K562 (cell line): ENCODE results near the gene ACBD4. TPM values are rescaled to one million over a fixed set of nuclear protein-coding genes. Genes with fewer than 3 reads are reported as not detected.
A peak's percentile ranks its signal among the peaks of the same experiment; 100 is the strongest.

Experiments used
- ARID3A ChIP-seq: IDR thresholded peaks from 2 replicates; pipeline ENCODE4 v1.6.1; 2012; ENCODE audit warnings: low read depth, low read length, improper control_type of control experiment, borderline replicate concordance
- CEBPB ChIP-seq: fragments of 450-650 bp; IDR thresholded peaks from 2 replicates; pipeline ENCODE4 v1.6.1; 2016; ENCODE audit warnings: missing genetic modification characterization, missing compliant biosample characterization
- FOXK1 ChIP-seq: sonication (generic); formaldehyde crosslinking; IDR thresholded peaks from 2 replicates; pipeline ENCODE4 v1.8.0; 2022; ENCODE audit warnings: missing genetic modification reagents, mild to moderate bottlenecking, borderline replicate concordance
- ID3 ChIP-seq, 2 experiments: fragments of 250-450 bp in 1 of 2; fragments of 450-650 bp in 1 of 2; sonication (Bioruptor Pico) in 1 of 2; IDR thresholded peaks; 2 replicates each; pipeline versions ENCODE4 v1.6.1 to v1.8.0; 2016 to 2021; ENCODE audit warnings: mild to moderate bottlenecking in 2 of 2, moderate library complexity in 2 of 2, missing compliant biosample characterization in 1 of 2, missing genetic modification characterization in 1 of 2
- MGA ChIP-seq: fragments of 450-650 bp; IDR thresholded peaks from 2 replicates; pipeline ENCODE4 v1.6.1; 2016; ENCODE audit warnings: mild to moderate bottlenecking, moderate library complexity
- PRDM10 ChIP-seq: fragments of 450-650 bp; IDR thresholded peaks from 2 replicates; pipeline ENCODE4 v1.6.1; 2018; ENCODE audit not compliant: partially characterized antibody
- RB1 ChIP-seq: fragments of 450-650 bp; IDR thresholded peaks from 2 replicates; pipeline ENCODE4 v1.6.1; 2017; ENCODE audit warnings: low read depth, mild to moderate bottlenecking
- ZNF24 ChIP-seq: fragments of 450-650 bp; IDR thresholded peaks from 2 replicates; pipeline ENCODE4 v1.6.1; 2016
- polyA plus RNA-seq, 8 experiments: library from polyadenylated mRNA; depleted of rRNA in 4 of 8; stranded (reverse) in 5 of 8; unstranded in 3 of 8; fragments of >200 nt; fragmentation: Nextera tagmentation in 2 of 8; fragmentation: Illumina TruSeq in 1 of 8; extraction: Ambion mirVana in 2 of 8; extraction: Trizol in 1 of 8; gene quantifications; 2 replicates each; pipeline versions ENCODE4 v1.2.1 to v1.2.3, GENCODE V29; 2011 to 2014; ENCODE audit warnings: inconsistent platforms in 1 of 8, missing spikeins in 1 of 8
- total RNA-seq, 7 experiments: library from RNA; depleted of rRNA in 6 of 7; stranded (reverse); fragments of >200 nt in 6 of 7; fragmentation: Illumina TruSeq in 2 of 7; extraction: Trizol in 2 of 7; gene quantifications; 2 replicates each; pipeline versions ENCODE4 v1.2.1 to v1.2.3, GENCODE V29; 2011 to 2021; ENCODE audit warnings: low replicate concordance in 1 of 7

The ACBD4 gene
- total and polyA plus RNA-seq, 9 of the 15 experiments (the other 6 are each of a cell fraction or from before 2014, with no cell fraction given), result 0.14 to 6.9 (median 4.6) TPM

- TF ChIP-seq PRDM10 (peak; percentile 95), ARID3A (peak; percentile 92), MGA (peak; percentile 70), ZNF24 (peak; percentile 73; the same call in 1 of the 2 replicates), RB1 (peak; percentile 95), ID3 (CRISPR knock-in tag; IDR thresholded peaks at IDR 0.05) (no peak), ID3 (tag; IDR thresholded peaks at IDR 0.05) (peak; percentile 93), FOXK1 (CRISPR knock-in tag) (no peak), CEBPB (tag) (peak; percentile 88)
These were observed at the start of gene ACBD4 (continued) for GRCh38 chr17:45135192-45135977.
